Type B pancreatic cell (in vitro differentiated cells): ENCODE results near the gene TTC6. TPM values are rescaled to one million over a fixed set of nuclear protein-coding genes. Genes with fewer than 3 reads are reported as not detected.

ENCODE experiments used
- DNase-seq: peaks from one replicate; pipeline ENCODE4 v3.0.0; 2021; ENCODE audit warnings: mixed read lengths; ENCODE audit not compliant: unreplicated experiment; ENCODE audit errors: extremely low spot score
- H3K27ac Mint-ChIP-seq: 2 replicates; pipeline ENCODE4 v1.8.0; 2021; ENCODE audit warnings: mild to moderate bottlenecking, mixed read lengths
- H3K27me3 Mint-ChIP-seq: 2 replicates; pipeline ENCODE4 v1.8.0; 2021; ENCODE audit warnings: mixed read lengths
- H3K36me3 Mint-ChIP-seq: 2 replicates; pipeline ENCODE4 v1.8.0; 2021; ENCODE audit warnings: mixed read lengths
- H3K4me1 Mint-ChIP-seq: one replicate; pipeline ENCODE4 v1.8.0; 2021; ENCODE audit warnings: mixed read lengths; ENCODE audit not compliant: unreplicated experiment
- H3K4me3 Mint-ChIP-seq: 2 replicates; pipeline ENCODE4 v1.8.0; 2021; ENCODE audit warnings: mild to moderate bottlenecking, mixed read lengths
- H3K9me3 Mint-ChIP-seq: 2 replicates; pipeline ENCODE4 v1.8.0; 2021; ENCODE audit warnings: mixed read lengths
- total RNA-seq: library from RNA; stranded (reverse); gene quantifications from 2 replicates; pipeline ENCODE4 v1.2.1, GENCODE V29; 2021; ENCODE audit warnings: low replicate concordance
- TF ChIP-seq, protein P1 (sequence below): fragments of 200-600 bp; sonication (generic); conservative IDR thresholded peaks from 2 replicates; pipeline ENCODE4 v1.5.0; 2021; ENCODE audit warnings: antibody characterized with exemption, mild to moderate bottlenecking

The TTC6 gene
- total RNA-seq, 1 donor from 2014 or later: 4.6 TPM

DNA sequence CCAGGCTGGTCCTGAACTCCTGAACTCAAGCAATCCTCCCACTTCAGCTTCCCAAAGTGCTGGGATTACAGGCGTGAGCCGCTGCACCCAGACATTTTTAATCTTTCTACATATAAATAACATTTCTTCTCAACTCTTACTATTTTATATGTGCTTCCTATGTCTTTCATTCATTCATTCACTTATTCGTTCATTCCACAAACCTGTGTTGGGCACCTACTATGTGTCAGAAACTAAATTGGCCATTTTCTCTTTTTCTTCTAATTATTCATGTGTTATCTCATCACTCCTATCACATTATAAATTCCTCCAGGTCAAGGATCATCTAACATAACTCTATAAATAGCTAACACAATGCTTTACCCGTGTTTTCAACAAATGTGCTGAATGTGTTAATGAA is 24.0 kb upstream of the TTC6 start:
- Mint-ChIP-seq H3K27ac (no peak overlapping the region), H3K9me3 (no peaks in the 10 kb centered on the region), H3K4me3 (no peak overlapping the region), H3K27me3 (peaks cover 13% of the 10 kb centered on the region), H3K36me3 (no peaks in the 10 kb centered on the region), H3K4me1 (peaks cover 5% of the 10 kb centered on the region)
- TF ChIP-seq, protein P1, sequence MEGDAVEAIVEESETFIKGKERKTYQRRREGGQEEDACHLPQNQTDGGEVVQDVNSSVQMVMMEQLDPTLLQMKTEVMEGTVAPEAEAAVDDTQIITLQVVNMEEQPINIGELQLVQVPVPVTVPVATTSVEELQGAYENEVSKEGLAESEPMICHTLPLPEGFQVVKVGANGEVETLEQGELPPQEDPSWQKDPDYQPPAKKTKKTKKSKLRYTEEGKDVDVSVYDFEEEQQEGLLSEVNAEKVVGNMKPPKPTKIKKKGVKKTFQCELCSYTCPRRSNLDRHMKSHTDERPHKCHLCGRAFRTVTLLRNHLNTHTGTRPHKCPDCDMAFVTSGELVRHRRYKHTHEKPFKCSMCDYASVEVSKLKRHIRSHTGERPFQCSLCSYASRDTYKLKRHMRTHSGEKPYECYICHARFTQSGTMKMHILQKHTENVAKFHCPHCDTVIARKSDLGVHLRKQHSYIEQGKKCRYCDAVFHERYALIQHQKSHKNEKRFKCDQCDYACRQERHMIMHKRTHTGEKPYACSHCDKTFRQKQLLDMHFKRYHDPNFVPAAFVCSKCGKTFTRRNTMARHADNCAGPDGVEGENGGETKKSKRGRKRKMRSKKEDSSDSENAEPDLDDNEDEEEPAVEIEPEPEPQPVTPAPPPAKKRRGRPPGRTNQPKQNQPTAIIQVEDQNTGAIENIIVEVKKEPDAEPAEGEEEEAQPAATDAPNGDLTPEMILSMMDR: no peak
- no peak for DNase-seq

DNA sequence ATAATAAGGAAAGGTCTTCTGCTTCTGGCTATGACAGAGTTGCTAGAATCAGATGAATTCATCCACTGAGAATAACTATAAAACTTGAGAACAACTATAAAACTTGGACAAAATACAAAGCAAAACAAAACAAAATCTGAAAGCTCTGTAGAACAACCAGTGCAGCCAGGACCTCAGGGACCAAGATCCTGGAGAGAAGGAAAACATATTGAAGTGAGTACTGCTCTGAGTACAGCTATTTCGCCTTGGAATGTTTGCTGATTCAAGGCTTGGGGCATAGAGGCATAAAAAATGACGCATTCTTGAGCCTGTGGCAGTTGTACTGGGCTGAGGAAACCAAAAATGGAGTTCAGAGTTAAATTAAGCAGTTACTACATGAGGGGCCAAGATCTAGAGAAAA is 22.1 kb upstream of the TTC6 start:
- H3K27me3 Mint-ChIP-seq: peaks cover 27% of the 10 kb centered on the region
- no peaks in the 10 kb centered on the region for H3K9me3 Mint-ChIP-seq
- DNase-seq: no peak
- H3K27ac Mint-ChIP-seq: no peak overlapping the region
- TF ChIP-seq, protein P1: no peak
- no peak overlapping the region for H3K4me3 Mint-ChIP-seq
- H3K4me1 Mint-ChIP-seq: no peaks in the 10 kb centered on the region
- H3K36me3 Mint-ChIP-seq: no peaks in the 10 kb centered on the region

DNA sequence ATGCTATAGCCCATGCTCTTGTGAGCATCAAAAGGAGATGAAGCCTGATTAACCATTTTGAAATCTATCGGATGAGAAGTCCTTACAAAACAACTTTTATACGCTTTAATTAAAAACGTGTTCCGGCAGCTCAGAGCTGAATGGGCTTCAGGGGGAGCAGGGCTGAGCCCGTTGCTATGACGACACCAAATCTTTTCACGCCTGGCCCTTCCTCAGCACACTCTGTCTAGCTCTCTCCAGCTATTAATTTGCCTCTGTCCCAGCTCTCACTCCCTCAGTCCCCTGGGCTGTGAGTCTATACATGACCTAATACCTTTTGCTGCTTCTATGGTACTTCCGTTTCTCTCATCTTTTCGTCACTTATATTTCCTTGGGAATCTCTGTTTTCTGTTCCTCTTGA is 16.2 kb upstream of the TTC6 start:
- Mint-ChIP-seq H3K27me3 (peaks cover 76% of the 10 kb centered on the region), H3K4me1 (no peaks in the 10 kb centered on the region), H3K36me3 (no peaks in the 10 kb centered on the region), H3K27ac (no peak overlapping the region), H3K9me3 (no peaks in the 10 kb centered on the region), H3K4me3 (no peak overlapping the region)
- TF ChIP-seq, protein P1: no peak
- no peak for DNase-seq

GRCh38 chr14:37580146-37580545 is 15.3 kb upstream of the TTC6 start:
- Mint-ChIP-seq H3K4me3 (no peak overlapping the region), H3K4me1 (no peaks in the 10 kb centered on the region), H3K36me3 (no peaks in the 10 kb centered on the region), H3K27me3 (peaks cover 79% of the 10 kb centered on the region), H3K9me3 (no peaks in the 10 kb centered on the region), H3K27ac (no peak overlapping the region)
- DNase-seq: no peak
- TF ChIP-seq, protein P1: no peak

- Mint-ChIP-seq H3K27me3 (peaks cover 89% of the 10 kb centered on the region), H3K4me3 (peak overlapping the region; percentile 74), H3K27ac (no peak overlapping the region), H3K9me3 (no peaks in the 10 kb centered on the region), H3K4me1 (peaks cover 4% of the 10 kb centered on the region), H3K36me3 (peaks cover 2% of the 10 kb centered on the region)
- no peak for DNase-seq
- TF ChIP-seq, protein P1: no peak
Measured at GRCh38 chr14:37583358-37584210, 11.8 kb upstream of the TTC6 start.
